WERI-Rb-1 (cell line): ENCODE measurements around the gene DLST.
A peak's percentile ranks its signal among the peaks of the same experiment; 100 is the strongest.

ENCODE experiments used
- DNase-seq: peaks from one replicate; pipeline ENCODE4 v3.0.0-alpha.2; 2020
- H3K27ac ChIP-seq: fragments of 250-450 bp; sonication (Bioruptor Pico); 2 replicates; pipeline ENCODE4 v1.5.1; 2020; ENCODE audit warnings: mild to moderate bottlenecking, moderate library complexity
- H3K27me3 ChIP-seq: fragments of 250-450 bp; sonication (Bioruptor Pico); 2 replicates; pipeline ENCODE4 v1.5.1; 2021; ENCODE audit warnings: mild to moderate bottlenecking, low read depth, moderate library complexity; ENCODE audit not compliant: insufficient read depth, severe bottlenecking
- H3K36me3 ChIP-seq: fragments of 250-450 bp; sonication (Bioruptor Pico); 2 replicates; pipeline ENCODE4 v1.5.1; 2020; ENCODE audit warnings: mild to moderate bottlenecking, moderate library complexity
- H3K4me3 ChIP-seq: 2 replicates; pipeline ENCODE4 v1.5.1; 2011; ENCODE audit warnings: low read depth, mild to moderate bottlenecking, control low read depth, low read length
- H3K9me3 ChIP-seq: fragments of 250-450 bp; sonication (Bioruptor Pico); 2 replicates; pipeline ENCODE4 v1.5.1; 2021; ENCODE audit warnings: mild to moderate bottlenecking, moderate library complexity; ENCODE audit not compliant: severe bottlenecking
- TF ChIP-seq, protein P1 (sequence below): IDR thresholded peaks from 2 replicates; pipeline ENCODE4 v1.5.1; 2011; ENCODE audit warnings: low read depth, mild to moderate bottlenecking, control low read depth, inconsistent platforms, low read length

Gene DLST

DNA sequence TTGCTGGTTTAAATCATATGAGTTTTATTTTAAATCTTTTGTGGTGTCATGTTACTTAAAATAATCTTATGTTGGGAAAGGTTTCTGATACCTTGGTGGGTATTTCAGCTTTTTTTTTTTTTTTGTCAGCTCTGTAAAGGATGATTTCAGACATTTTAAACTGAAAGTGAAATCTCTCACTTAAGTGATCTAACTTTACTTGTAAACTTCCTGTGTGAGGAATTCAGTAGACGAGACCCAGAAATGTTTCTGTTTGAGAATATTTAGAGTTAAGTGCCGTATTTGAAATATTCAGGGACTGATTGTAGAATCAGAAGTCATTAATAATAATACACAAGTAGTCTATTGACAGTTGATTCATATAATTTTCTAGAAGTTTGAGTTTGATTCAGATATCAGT lies 43.5 kb upstream of the DLST start:
- TF ChIP-seq, protein P1, sequence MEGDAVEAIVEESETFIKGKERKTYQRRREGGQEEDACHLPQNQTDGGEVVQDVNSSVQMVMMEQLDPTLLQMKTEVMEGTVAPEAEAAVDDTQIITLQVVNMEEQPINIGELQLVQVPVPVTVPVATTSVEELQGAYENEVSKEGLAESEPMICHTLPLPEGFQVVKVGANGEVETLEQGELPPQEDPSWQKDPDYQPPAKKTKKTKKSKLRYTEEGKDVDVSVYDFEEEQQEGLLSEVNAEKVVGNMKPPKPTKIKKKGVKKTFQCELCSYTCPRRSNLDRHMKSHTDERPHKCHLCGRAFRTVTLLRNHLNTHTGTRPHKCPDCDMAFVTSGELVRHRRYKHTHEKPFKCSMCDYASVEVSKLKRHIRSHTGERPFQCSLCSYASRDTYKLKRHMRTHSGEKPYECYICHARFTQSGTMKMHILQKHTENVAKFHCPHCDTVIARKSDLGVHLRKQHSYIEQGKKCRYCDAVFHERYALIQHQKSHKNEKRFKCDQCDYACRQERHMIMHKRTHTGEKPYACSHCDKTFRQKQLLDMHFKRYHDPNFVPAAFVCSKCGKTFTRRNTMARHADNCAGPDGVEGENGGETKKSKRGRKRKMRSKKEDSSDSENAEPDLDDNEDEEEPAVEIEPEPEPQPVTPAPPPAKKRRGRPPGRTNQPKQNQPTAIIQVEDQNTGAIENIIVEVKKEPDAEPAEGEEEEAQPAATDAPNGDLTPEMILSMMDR, result no peak
- H3K36me3 ChIP-seq, result peaks cover 9% of the 10 kb centered on the region
- no peak for DNase-seq
- no peak overlapping the region for H3K27ac ChIP-seq
- no peak overlapping the region for H3K4me3 ChIP-seq
- H3K27me3 ChIP-seq, result no peaks in the 10 kb centered on the region
- no peaks in the 10 kb centered on the region for H3K9me3 ChIP-seq

DNA sequence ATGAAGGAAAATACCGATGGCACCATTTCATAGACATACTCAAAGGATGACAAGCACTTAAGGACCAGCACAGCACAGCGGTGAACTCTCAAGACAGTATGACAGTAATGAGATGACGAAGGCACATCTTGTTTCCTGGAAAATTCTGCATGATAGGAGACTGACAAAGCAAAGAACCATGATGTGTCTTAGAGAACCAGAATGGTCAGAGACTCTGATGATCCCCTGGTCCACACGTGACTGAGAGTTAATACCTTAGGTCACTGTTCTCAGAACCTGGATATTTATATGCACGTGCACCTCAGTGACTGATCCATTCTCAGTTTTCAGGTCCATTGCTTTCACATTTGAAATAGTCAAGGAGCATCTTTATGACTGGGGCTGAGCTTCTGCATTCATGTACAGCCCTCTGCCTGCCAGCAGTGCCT lies 41.1 kb upstream of the DLST start:
- H3K27me3 ChIP-seq, result no peaks in the 10 kb centered on the region
- TF ChIP-seq, protein P1, result no peak
- H3K27ac ChIP-seq, result no peak overlapping the region
- DNase-seq, result no peak
- no peak overlapping the region for H3K4me3 ChIP-seq
- no peaks in the 10 kb centered on the region for H3K9me3 ChIP-seq
- peaks cover 9% of the 10 kb centered on the region for H3K36me3 ChIP-seq

DNA sequence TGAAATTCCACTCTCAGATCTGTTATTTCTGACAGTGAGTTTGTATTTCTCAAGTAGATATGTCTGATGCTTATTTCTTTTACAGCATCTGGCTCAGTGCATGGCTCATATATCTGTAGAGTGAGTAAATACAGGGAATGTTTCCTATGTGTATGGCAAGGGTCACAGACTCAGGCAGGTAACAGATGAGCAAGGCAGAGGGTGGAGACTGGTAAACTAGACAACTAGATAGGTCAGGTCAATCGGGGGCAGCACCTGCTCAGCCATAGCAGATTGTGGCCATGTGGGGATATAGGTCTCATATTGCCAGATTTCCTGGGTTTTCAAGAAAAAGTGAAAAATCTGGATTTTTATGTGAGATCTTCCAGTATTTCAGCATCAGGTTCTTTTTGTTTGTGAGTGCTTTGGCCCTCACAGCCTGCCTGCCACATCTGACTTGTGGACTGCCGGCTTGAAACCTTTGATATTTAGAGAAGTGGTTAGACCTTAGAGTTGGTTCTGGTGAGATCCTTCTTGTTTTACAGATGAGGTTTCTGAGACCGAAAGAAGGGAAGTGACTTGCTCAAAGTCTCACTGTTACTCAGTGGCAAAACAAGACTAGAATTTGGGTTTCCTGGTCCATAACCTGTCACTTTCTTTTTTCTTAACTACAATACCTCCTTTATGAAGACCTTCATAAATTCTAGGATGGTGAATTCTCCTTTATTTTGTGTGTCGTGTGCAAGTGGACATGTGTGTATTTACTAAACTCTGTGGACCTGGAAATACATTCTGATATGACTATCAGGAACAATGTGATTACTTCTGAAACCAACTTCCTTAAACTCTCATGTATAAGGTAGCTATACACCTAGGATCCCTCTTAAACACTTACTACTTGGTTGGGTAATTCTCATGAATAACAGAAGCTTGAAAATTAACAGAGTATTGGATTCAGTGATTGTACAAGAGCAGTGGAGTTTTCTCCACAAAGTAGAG lies 40.2 kb upstream of the DLST start:
- Histone ChIP-seq H3K27ac (no peak overlapping the region), H3K36me3 (peaks cover 6% of the 10 kb centered on the region), H3K27me3 (no peaks in the 10 kb centered on the region), H3K9me3 (no peaks in the 10 kb centered on the region), H3K4me3 (no peak overlapping the region)
- TF ChIP-seq, protein P1, result no peak
- no peak for DNase-seq

DNA sequence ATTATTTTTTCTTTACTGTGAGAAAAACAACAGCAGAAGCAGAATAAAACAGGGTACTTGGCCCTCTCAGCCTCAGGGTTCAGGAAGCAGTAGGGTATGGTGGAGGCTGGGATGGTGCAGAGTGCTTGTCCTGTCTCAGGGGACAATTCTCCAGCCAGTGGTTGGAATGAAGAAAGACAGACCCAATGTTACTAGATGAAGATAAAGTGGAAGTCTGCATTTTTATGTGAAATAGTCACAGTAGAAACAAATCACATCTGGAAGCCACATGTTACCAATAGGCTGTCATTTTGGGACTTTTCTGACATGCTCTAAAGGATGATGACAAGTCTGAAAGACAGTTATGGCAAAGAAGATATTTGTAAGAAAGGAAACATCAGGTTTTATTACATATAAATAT lies 38.1 kb upstream of the DLST start:
- TF ChIP-seq, protein P1, result no peak
- H3K27ac ChIP-seq, result no peak overlapping the region
- H3K4me3 ChIP-seq, result no peak overlapping the region
- peaks cover 6% of the 10 kb centered on the region for H3K36me3 ChIP-seq
- no peak for DNase-seq
- H3K27me3 ChIP-seq, result no peaks in the 10 kb centered on the region
- H3K9me3 ChIP-seq, result no peaks in the 10 kb centered on the region

DNA sequence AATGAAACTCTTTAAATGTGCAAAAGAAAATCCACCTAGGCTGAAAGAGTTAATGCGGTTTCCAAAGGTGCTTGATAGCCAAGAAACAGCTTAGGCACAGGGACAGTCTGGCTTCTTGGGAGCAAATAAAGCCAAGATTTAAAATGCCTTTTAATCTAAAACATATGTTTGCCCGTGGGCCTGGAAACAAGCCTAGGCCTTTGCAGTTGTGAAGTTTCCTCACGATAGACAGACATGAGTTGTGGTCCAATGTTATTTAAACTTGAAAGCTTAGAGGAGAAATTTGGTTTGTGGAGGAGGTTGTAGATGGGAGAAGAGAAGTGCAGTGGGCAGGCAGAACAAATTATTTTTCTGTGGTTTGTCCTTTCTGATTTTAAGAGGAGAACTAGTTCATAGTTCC lies 35.5 kb upstream of the DLST start:
- no peak overlapping the region for H3K27ac ChIP-seq
- DNase-seq, result peak; percentile 24
- H3K9me3 ChIP-seq, result no peaks in the 10 kb centered on the region
- no peak overlapping the region for H3K4me3 ChIP-seq
- no peaks in the 10 kb centered on the region for H3K27me3 ChIP-seq
- H3K36me3 ChIP-seq, result no peaks in the 10 kb centered on the region; the same call in 1 of the 2 replicates
- TF ChIP-seq, protein P1, result no peak
